Activated effector memory CD4-positive, alpha-beta T cell treated with Interleukin-2 at 50 U/mL for 16 hours (primary cell): ENCODE results near the gene BAIAP2L2.

Experiments
- DNase-seq: peaks from one replicate; pipeline ENCODE4 v3.0.0-alpha.2; 2020

BAIAP2L2 gene

GRCh38 chr22:38036392-38037062 is 74.0 kb downstream of the BAIAP2L2 start:
- no peak for DNase-seq

- no peak for DNase-seq
Observed at GRCh38 chr22:38035530-38035885, 75.0 kb downstream of the BAIAP2L2 start.
